Measurements from ENCODE around the gene NOTCH1.

NOTCH1 gene

GRCh38 chr9:136550439-136551289 lies 4.8 kb upstream of the NOTCH1 start:
- TF ChIP-seq, protein P1, sequence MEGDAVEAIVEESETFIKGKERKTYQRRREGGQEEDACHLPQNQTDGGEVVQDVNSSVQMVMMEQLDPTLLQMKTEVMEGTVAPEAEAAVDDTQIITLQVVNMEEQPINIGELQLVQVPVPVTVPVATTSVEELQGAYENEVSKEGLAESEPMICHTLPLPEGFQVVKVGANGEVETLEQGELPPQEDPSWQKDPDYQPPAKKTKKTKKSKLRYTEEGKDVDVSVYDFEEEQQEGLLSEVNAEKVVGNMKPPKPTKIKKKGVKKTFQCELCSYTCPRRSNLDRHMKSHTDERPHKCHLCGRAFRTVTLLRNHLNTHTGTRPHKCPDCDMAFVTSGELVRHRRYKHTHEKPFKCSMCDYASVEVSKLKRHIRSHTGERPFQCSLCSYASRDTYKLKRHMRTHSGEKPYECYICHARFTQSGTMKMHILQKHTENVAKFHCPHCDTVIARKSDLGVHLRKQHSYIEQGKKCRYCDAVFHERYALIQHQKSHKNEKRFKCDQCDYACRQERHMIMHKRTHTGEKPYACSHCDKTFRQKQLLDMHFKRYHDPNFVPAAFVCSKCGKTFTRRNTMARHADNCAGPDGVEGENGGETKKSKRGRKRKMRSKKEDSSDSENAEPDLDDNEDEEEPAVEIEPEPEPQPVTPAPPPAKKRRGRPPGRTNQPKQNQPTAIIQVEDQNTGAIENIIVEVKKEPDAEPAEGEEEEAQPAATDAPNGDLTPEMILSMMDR (IDR thresholded peaks at IDR 0.05; ENCODE audit: insufficient read depth, low read length), result no peak
- no peak for TF ChIP-seq GABPA (IDR thresholded peaks at IDR 0.05; ENCODE audit: low read depth)
- TF ChIP-seq POLR2AphosphoS5 (IDR thresholded peaks at IDR 0.05; ENCODE audit: low read depth), result no peak
- no peak for TF ChIP-seq SPI1 (IDR thresholded peaks at IDR 0.05; ENCODE audit: borderline replicate concordance, low read depth)
- no peak for TF ChIP-seq REST (IDR thresholded peaks at IDR 0.05; ENCODE audit: insufficient replicate concordance, low read depth)
- H3K27ac ChIP-seq (replicated peaks), result 0 out of 2 replicates have a peak overlapping the region, but pooled peaks have one; percentile 3
- no peak for DNase-seq (ENCODE audit: low read depth in 1 of 2, low spot score in 1 of 2)
- no peaks in the 10 kb centered on the region for H3K27me3 ChIP-seq (ENCODE audit: insufficient read depth, poor library complexity, severe bottlenecking)
- no peak overlapping the region for H3K4me3 ChIP-seq (replicated peaks; ENCODE audit: insufficient read depth, low read length)

- no peaks in the 10 kb centered on the region for H3K27me3 ChIP-seq (ENCODE audit: insufficient read depth, poor library complexity, severe bottlenecking)
- TF ChIP-seq REST (IDR thresholded peaks at IDR 0.05; ENCODE audit: insufficient replicate concordance, low read depth) (no peak), SPI1 (IDR thresholded peaks at IDR 0.05; ENCODE audit: borderline replicate concordance, low read depth) (no peak)
- TF ChIP-seq, protein P1 (IDR thresholded peaks at IDR 0.05; ENCODE audit: insufficient read depth, low read length), result no peak
- DNase-seq (ENCODE audit: low read depth in 1 of 2, low spot score in 1 of 2), result no peak
- no peak overlapping the region for H3K27ac ChIP-seq (replicated peaks)
- H3K4me3 ChIP-seq (replicated peaks; ENCODE audit: insufficient read depth, low read length), result no peak overlapping the region
These were observed 3.4 kb upstream of the NOTCH1 start for GRCh38 chr9:136549010-136549980.

DNA sequence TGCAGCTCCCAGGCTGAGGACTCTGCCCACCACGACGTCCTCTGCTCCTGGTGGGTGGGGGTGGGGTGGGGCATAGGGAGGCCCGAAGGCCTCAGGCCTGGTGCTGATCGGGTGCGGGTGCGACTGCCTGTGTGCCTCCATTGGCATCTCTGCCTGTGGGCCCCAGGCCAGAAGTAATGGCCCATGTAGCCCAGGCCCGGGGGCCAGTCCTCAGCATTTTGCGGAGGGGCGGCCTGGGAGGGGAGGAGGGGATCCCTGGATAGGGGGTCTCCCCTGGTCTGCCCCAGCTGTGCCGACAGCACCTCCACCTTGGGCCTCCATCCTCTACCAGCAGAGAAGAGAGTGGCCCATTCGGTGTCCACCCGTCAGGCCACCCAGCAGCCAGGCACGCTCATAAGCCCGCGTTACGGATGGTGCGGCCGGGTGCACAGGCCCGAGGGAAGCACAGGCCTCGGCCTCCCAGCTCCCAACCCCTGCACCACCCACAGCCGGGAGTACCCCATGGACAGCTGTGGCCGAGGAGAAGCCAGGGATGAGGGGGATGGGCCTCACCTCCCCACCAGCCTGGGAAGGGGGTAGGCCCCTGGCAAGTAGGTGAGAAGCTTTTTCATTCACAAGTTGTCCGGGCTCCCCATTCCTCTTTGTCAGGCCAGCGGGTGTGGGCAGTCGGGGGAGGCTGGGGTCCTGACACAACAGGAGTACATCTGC lies 1.8 kb upstream of the NOTCH1 start:
- no peak overlapping the region for H3K4me3 ChIP-seq (replicated peaks; ENCODE audit: insufficient read depth, low read length)
- H3K27ac ChIP-seq (replicated peaks), result no peak overlapping the region

More for the DNA sequence above, 1.8 kb upstream of the NOTCH1 start:
- no peak for DNase-seq (ENCODE audit: low read depth in 1 of 2, low spot score in 1 of 2)
- no peaks in the 10 kb centered on the region for H3K27me3 ChIP-seq (ENCODE audit: insufficient read depth, poor library complexity, severe bottlenecking)
- TF ChIP-seq, protein P1 (IDR thresholded peaks at IDR 0.05; ENCODE audit: insufficient read depth, low read length), result no peak
- TF ChIP-seq REST (IDR thresholded peaks at IDR 0.05; ENCODE audit: insufficient replicate concordance, low read depth) (no peak), GABPA (IDR thresholded peaks at IDR 0.05; ENCODE audit: low read depth) (no peak), POLR2AphosphoS5 (IDR thresholded peaks at IDR 0.05; ENCODE audit: low read depth) (no peak), SPI1 (IDR thresholded peaks at IDR 0.05; ENCODE audit: borderline replicate concordance, low read depth) (no peak)

All from HL-60 (cell line).